Eye (tissue), 1 donor: ENCODE measurements around the gene MYO5B.
A peak's percentile ranks its signal among the peaks of the same experiment; 100 is the strongest.

Experiments
- DNase-seq: peaks from one replicate; pipeline ENCODE4 v3.0.0-alpha.2; 2015

MYO5B gene

GRCh38 chr18:49874238-49874637 is 320.7 kb downstream of the MYO5B start:
- DNase-seq: no peak

- no peak for DNase-seq
Observed at GRCh38 chr18:49869354-49869753, 325.6 kb downstream of the MYO5B start.

- no peak for DNase-seq
Observed at GRCh38 chr18:49866680-49867079, 328.3 kb downstream of the MYO5B start.

- DNase-seq: no peak
Observed at GRCh38 chr18:49865401-49865800, 329.5 kb downstream of the MYO5B start.

- DNase-seq: no peak
Observed at GRCh38 chr18:49863769-49864621, 331.0 kb downstream of the MYO5B start.

- no peak for DNase-seq
Observed at GRCh38 chr18:49862656-49863385, 332.1 kb downstream of the MYO5B start.

GRCh38 chr18:49861659-49862058 is 333.3 kb downstream of the MYO5B start:
- DNase-seq: no peak

GRCh38 chr18:49859725-49860124 is 335.2 kb downstream of the MYO5B start:
- DNase-seq: no peak

- no peak for DNase-seq
Observed at GRCh38 chr18:49859021-49859359, 336.0 kb downstream of the MYO5B start.

GRCh38 chr18:49858309-49859020 is 336.5 kb downstream of the MYO5B start:
- peak; percentile 91 for DNase-seq

GRCh38 chr18:49857708-49858107 is 337.2 kb downstream of the MYO5B start:
- DNase-seq: no peak

- DNase-seq: no peak
Observed at GRCh38 chr18:49856496-49856895, 338.5 kb downstream of the MYO5B start.

- DNase-seq: no peak
Observed at GRCh38 chr18:49855711-49856415, 339.1 kb downstream of the MYO5B start.

GRCh38 chr18:49854681-49855080 is 340.3 kb downstream of the MYO5B start:
- DNase-seq: no peak

GRCh38 chr18:49853436-49853835 is 341.5 kb downstream of the MYO5B start:
- DNase-seq: no peak

GRCh38 chr18:49853011-49853410 is 341.9 kb downstream of the MYO5B start:
- no peak for DNase-seq

- DNase-seq: no peak
Observed at GRCh38 chr18:49851624-49852023, 343.3 kb downstream of the MYO5B start.

GRCh38 chr18:49850636-49851035 is 344.3 kb downstream of the MYO5B start:
- DNase-seq: no peak

- peak; percentile 77 for DNase-seq
Observed at GRCh38 chr18:49849331-49850217, 345.4 kb downstream of the MYO5B start.

- DNase-seq: no peak
Observed at GRCh38 chr18:49848115-49848514, 346.8 kb downstream of the MYO5B start.

- no peak for DNase-seq
Observed at GRCh38 chr18:49847524-49847923, 347.4 kb downstream of the MYO5B start.
